Stimulated activated CD4-positive, alpha-beta T cell treated with anti-CD3 and anti-CD28 coated beads, Interleukin-1b, Interleukin-23, amount 100 ng/mL, for 48 hours (primary cell): ENCODE measurements around the gene VPS13A.
"Not testable (repeated sequence)": the region's sequence is repeated elsewhere in the genome, so short reads cannot be mapped to it uniquely, and the experiment has no call there.

ENCODE experiments used
- DNase-seq: peaks from one replicate; pipeline ENCODE4 v3.0.0-alpha.2; 2020

VPS13A gene

DNA sequence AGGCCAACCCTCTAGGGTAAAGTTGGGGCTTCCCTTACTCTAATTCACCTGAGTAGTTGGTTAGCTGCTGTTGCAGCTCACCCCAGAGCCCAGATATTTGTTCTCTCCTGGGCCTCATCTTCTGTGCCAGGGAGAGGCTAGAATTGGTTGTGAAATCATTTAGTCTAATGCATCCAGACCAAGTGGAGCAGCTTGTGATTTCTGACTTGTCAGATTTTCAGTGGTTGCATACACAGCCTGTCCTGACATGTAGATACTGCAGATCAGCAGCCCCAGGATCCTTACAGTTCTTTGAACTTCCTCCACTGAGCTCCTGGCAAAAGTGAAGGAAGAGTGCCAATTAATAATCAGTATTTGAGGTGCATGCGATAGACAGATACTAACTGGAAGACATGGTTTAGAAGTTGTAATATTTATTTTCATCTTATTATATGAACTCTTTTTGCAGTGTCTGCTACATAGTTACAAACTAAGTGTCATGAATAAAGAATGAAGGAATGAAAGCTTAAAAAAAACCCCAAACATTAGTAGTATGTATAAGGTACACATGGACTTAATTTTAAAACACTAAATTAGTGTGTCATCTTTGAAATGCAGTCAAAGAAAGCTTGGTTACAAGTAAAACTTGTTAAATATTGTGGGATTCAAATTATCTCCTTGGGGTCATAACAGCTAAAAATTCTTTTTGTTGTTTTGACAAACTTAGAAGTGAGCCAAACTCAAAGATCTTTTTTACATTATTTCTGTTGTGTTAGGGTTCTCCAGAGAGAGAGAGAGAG is 128.5 kb downstream of the VPS13A start:
- no peak for DNase-seq

DNA sequence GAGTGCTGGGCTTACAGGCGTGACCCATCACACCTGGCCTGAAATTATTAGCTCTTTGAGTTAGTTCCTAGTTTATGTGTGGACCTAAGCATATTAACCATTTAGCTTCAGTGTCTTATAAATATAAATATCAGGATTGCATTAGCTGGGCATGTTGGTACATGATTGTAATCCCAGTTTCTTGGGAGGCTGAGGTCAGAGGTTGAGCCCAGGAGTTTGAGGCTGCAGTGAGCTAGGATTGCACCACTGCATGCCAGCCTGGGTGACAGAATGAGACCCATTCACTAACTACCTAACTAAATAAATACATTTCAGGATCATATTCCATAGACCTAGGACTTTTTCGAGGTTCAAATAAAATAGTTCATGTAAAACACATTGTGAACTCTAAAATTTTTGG is 129.8 kb downstream of the VPS13A start:
- no peak for DNase-seq

DNA sequence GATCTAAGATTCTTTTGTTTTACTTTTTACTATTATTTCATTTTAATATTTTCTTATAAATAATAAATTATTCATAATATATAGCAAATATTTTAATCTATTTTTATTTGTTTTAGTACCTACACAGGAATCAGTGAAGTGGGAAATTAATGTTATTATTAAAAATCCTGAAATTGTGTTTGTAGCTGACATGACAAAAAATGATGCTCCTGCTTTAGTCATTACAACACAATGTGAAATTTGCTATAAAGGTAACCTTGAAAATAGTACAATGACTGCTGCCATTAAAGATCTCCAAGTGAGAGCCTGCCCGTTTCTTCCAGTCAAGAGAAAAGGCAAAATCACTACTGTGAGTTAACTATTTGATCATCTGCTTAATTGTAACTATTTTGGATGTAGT is 138.7 kb downstream of the VPS13A start:
- no peak for DNase-seq

DNA sequence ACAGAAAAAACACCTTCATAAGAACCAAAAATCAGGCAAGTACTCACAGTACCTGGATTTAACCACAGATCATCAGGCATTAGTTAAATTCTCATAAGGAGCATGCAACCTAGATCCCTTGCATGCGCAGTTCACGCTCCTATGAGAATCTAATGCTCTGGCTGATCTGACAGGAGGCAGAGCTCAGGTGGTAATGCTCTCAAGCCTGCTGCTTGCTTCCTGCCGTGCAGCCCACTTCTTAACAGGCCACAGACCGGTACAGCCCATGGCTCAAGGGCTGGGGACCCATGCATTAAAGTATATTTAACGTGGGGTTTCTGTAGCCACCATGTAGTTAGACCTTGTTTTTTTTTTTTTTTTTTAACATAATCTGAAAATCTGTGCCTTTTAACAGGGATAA is 147.7 kb downstream of the VPS13A start:
- DNase-seq, result no peak

DNA sequence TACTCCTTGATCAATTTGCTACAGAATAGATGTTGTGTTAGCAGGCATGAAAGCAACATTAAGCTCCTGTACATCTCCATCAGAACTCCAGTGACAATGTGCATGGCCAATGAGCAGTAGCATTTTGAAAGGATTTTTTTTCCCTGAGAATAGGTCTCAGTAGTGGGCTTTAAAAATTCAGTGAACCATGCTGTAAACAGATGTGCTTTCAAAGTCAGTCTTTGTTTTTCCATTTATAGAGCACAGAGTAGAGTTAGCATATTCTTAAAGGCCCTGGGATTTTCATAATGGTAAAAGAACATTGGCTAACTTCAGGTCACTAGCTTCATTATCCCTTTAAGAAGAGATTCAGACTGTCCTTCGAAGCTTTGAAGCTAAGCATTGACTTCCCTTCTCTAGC is 150.8 kb downstream of the VPS13A start:
- DNase-seq, result no peak

DNA sequence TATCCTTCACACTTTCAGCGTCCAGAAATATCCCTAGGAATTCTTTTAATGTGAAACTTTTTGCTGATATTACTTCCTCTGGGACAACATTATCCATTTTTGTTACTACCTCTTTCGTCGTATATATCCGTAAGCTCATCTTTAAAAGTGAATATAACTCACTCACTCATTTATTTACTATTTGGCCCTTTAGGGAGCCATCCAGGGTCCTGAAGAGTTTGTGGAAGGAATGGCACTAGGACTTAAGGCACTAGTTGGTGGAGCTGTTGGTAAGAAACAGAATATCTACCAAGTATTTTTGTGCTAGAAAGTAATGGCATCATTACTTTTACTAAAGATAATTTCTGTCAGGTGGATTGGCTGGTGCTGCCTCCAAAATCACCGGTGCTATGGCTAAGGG is 192.7 kb downstream of the VPS13A start:
- no peak for DNase-seq

DNA sequence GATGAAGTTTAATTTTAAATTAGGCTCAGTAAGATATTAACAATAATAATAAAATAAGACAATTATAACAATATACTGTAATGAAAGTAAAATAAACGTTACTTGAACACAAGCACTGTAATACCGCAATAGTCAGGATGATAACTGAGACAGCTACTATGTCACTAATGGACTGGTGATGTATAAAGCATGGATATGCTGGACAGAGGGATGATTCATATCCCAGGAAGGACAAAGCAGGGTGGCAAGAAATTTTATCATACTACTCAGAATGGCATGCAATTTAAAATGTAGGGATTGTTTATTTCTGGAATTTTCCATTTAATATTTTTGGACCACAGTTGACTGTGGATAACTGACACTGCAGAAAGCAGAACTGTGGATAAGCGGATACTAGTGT is 196.9 kb downstream of the VPS13A start:
- no peak for DNase-seq

DNA sequence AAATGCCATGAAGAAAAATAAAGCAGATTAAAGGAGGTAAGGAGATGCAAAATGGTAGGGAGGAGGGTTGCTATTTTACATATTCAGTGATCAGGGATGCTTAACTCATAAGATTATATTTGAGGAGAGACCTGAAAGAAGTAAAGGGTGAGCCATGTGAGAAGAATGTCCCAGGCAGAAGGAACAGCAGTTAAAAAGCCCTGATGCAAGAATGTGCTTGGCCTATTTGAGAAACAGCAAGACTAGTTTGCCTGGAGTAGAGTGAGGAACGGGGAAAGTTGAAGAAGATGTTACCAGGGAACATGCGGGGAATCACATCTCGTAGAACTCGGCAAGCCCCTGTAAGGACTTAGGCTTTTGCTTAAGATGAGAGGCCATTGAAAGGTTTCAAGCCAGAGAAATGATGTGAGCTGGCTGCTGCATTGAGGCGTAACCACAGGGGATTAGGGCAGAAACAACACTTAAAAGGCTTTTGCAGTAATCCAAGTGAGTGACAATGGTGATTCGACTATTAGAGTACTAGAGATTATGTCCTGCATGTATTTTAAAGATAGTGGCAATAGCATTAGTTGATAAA is 198.7 kb downstream of the VPS13A start:
- DNase-seq, result no peak

DNA sequence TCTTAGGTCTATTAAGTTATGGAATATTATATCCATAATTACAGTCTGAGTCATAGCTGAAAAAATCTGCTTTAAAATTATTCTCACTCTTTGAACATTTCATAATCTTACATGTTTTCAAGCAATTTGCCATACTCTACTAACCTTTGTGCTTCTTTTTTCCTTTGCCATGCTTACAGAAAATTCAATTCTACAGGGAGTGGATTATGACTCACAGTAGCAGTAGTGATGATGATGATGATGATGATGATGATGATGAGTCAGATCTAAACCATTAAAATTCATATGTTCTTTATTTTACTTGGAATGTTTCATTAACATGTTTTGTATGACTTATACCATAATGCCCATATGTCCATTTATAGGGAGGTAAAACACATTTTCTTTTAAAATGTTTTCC is 207.1 kb downstream of the VPS13A start:
- DNase-seq, result no peak

DNA sequence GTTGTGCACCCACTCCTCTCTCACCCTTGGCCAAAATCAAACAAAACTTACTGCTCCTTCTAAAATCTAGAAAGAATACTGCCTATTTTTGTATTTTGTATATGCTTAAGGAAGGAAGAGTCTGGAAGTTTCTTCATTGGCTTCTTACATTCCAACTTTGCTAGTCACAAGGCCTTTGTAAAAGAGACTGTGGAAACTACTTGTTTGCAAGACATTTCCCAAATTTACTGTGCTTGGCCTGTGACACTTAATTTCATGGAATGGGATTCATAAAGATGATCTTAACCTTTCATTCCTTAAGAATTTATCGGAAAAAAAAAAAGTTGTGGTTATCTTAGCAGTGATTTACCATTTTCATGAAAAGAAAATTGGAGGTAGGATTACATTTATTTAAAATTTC is 208.9 kb downstream of the VPS13A start:
- DNase-seq, result no peak

DNA sequence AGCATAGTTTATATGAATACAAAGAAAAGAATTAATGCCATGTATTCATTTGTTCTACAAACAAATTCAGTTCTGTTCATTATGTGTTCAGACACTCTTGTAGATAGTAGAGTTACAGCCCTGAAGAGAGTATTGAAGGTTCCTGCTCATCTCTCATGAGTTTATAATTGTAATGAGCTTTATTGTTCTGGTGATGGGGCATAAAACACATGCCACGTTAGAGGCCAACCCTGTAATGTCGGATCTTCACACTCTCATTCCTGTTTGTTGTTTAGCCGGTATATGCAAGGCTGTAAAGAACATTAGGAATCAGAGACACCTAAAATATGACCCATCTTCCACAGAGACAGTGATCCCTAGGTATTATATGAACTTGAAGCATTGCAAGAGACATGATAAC is 214.5 kb downstream of the VPS13A start:
- no peak for DNase-seq

DNA sequence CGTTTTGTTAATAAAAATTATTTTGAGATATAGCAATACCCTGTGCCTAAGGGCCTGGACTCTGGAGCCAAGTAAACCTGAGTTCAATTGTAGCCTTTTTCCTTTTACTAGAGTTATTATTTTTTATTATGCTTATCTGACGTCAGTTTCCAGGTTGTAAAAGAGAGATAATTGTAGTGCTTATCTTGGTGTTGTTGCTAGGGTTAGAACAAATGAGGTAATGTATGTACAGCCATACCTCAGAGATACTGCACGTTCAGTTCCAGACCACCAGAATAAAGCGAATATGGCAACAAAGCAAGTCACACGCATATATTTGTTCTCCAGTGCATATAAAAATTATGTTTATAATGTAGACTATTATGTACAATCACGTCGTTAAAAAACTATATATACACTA is 215.0 kb downstream of the VPS13A start:
- no peak for DNase-seq

DNA sequence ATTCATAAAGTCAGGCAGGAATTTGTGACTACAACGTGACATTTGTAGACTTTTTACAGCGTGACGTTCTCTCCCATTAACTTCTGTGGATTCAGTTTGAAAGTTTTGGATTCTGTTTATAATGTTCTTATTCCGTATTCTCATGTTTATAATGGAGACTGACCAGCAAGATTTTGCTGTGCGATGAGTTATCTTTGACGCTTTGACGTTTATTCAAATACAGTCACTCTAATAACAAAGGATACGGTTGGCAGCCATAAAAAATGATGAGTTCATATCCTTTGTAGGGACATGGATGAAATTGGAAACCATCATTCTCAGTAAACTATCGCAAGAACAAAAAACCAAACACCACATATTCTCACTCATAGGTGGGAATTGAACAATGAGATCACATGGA is 221.2 kb downstream of the VPS13A start:
- DNase-seq, result not testable (repeated sequence)

DNA sequence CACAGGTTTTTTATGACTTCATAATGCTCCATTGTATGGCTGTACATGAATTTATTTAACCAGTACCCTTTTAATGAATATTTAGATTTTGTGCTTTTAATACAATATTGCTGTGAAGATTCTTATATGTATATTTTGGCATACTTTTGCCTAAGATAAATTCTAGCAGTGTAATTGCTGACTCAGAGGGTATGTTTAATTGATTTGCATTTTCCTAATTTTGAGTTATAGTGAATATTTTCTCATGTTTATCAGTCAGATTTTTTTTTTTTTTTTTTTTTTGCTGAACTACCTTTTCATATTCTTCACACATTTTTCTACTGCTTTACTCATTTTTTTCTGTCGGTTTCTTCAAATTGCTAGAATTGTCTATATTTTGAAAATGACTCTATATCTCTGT is 222.6 kb downstream of the VPS13A start:
- no peak for DNase-seq

DNA sequence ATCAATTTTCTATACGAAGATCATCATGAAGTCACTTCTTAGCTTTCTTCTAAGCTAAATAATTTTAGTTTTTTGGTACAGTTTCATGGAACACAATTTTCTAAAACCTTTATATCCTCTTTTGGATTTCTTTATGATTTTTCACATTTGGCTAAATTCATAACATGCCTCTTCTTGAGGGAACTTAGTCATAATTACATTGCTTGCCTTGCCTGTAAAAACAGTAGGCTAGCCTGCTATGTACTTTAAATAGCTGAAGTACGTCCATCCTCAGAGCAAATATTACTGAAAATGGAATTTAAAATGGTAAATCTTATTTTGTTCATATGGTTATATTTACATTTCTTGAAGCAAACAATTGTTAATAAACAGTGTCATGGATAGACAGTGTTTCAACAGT is 225.0 kb downstream of the VPS13A start:
- DNase-seq, result no peak

DNA sequence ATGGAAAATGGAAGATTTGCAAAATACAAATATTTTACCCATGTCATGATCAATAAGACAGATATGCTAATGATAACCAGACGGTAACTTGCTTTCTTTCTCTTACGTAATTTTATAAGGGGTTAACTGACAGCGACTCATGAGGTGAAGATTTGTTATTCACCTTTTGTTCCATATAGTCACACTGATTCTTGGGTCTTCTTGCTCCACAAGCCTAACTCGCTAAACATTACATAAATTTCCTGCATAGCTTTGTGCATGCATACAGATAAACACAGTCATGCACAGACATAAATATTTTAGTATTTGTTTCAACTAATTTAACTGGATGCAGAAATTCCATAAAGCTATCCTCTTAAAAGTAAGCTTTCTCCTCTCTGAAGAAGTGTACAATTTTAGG is 225.9 kb downstream of the VPS13A start:
- no peak for DNase-seq

DNA sequence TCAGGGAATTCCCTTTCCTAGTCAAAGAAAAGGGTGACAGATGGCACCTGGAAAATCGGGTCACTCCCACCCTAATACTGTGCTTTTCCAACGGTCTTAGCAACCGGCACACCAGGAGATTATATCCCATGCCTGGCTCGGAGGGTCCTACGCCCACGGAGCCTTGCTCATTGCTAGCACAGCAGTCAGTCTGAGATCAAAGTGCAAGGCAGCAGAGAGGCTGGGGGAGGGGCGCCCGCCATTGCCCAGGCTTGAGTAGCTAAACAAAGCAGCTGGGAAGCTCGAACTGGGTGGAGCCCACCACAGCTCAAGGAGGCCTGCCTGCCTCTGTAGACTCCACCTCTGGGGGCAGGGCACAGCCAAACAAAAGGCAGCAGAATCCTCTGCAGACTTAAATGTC is 231.2 kb downstream of the VPS13A start:
- not testable (repeated sequence) for DNase-seq

DNA sequence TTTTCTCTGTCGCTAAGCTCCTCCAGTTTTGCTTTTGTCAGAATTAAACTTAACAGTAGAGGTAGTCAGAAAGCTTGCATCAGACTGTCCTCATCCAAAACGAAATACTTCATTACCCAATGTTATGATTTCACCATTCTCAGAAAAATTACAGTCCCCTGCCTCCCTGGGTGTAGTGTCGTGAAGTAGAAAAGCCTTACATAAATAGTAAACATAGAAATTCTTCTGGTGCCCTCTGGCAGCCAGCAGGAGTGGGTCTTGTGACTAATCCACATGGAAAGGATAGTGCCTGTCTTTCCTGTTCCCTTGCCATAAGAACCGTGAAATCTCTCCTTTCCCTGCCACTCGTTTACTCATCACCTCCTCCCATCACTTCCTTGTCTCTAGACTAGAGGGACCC is 240.2 kb downstream of the VPS13A start:
- no peak for DNase-seq

DNA sequence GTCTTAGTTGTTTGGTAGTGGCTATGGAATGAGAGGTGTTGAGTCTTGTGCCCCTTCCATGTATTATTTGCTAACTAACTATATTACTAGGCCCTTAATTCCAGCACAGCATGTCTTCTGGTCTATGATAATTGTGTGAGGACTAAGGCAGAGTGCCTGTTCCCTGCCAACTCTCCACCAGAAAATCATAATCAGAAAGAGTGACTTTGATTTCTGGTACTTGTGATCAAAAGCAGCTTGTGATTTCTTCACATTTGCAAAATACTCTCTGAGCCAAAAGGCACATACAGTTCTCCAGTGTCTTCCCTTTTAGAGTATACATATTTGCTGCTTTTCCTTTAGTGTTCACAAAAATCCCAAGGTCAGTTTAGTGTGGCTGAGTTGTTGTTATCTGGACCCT is 240.9 kb downstream of the VPS13A start:
- DNase-seq, result no peak

DNA sequence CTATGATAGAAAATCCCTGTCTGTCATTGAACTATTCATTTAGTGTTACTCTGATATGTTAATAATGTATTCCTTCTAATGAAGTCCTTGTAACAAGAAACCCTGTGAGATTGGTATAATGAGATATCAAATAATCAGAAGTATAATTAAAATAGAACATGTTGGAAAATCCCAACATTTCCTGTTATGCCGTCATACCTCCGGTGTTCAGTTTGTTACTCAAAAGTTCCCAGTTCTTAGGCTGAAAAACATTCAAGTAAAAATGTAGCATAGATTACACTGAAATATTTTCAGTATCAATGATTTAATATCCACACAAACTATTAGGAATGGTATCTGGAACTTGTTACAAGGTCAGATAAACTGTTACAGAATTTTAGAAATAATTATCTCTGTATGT is 243.3 kb downstream of the VPS13A start:
- no peak for DNase-seq

DNA sequence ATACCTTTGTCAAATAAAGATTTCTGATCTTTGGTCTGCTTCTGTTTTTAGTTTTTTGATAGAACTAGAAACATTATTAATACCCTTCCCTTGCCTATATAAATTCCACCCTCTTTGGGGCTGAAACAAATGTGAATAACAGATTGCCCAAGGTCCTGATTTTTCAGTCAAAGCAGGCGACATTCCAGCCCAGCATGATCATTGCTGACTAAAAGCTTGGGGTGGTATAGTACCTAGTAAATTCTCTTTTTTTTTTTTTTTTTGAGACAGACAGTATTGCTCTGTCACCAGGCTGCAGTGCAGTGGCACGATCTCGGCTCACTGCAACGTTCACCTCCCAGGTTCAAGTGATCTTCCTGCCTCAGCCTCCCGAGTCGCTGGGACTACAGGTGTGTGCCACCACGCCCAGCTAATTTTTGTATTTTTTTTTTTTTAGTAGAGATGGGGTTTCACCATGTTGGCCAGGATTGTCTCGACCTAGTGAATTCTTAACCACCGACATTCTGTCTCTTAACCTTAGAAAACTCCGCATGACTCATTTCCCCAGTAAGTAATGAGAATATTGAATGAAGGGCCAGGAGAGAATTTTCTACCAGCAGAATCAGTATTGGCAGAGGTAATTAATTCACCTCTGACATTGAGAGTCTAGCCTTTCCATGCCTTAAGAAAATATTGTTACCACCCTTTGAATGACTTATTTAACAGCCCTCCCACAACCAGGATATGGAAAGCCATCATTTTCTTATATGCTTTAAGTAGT is 244.4 kb downstream of the VPS13A start:
- no peak for DNase-seq

DNA sequence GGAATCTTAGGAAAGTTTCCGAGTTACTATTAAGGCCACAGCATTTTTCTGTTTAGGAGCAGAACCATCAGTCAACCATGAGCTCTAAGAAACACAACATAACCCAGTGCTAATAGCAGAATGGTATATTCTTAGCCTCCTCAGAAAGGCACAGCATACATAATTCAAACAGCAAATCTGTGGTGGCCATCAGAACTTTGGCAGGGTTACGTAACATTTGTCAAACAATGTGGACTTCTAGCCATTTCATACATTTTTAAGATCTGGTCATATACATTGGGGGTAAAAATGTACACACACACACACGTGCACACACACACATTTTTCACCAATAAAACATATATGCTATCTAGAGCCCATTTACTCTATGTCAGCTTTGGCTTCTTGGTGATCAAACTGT is 245.6 kb downstream of the VPS13A start:
- DNase-seq, result no peak

DNA sequence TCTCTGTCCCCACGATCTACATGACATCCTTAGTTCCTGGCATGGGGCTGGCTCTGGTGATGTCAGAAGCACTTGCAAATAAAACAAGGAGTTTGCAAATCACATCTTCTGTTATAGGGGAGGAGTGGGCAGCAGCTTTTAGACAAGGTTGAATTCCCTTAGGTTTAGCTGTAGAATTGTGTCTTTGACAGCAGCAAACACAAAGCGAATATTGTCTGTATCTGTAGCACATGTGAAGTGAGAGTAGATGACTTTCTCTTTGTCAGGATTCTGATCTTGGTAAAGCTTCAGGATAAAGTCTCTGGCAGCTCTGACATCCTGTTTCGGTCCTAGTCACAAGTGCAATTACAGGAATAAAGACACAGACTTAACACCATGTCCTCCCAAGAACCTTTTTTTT is 246.5 kb downstream of the VPS13A start:
- no peak for DNase-seq

DNA sequence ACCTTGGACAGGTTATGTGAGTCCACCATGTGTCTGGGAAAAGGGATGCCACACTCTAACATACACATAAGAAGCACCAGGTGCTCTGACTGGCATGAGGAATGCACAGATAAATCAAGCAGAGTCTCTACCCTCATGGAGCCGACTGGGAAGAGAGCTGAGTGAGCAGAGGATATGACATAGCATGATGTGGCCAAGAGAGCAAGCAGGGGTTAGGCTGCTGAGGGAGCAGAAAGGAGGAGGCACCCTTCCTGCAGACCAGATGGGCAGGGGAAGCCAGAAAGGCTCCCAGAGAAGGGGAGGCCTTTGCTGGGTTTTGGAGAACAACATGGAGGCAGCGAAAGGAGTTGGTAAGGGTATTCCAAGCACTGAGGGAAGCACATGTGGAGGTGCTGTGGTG is 247.7 kb downstream of the VPS13A start:
- DNase-seq, result no peak
